PC-9 (cell line): Measurements from ENCODE around the gene MFSD11. TPM values are rescaled to one million over a fixed set of nuclear protein-coding genes. Genes with fewer than 3 reads are reported as not detected.

Source experiments
- BruUV-seq: library from RNA; stranded (reverse); fragments of 400-500 nt; replicated peaks from 2 replicates; lab custom pipeline; 2021; lab: Mats Ljungman, UMichigan
- CTCF ChIA-PET: fragments of 300-600 bp; sonication (Branson Sonifier 250); formaldehyde crosslinking; loops from one replicate; lab custom pipeline; 2022; ENCODE audit warnings: antibody characterized with exemption; lab: Charles Lee
- POLR2A ChIA-PET: fragments of 300-600 bp; sonication (Branson Sonifier 250); formaldehyde crosslinking; loops from one replicate; lab custom pipeline; 2022; ENCODE audit warnings: antibody characterized with exemption; ENCODE audit not compliant: unreplicated experiment; lab: Charles Lee
- DNase-seq, 2 experiments: peaks; one replicate each; pipeline versions ENCODE4 v3.0.0 to v3.0.0-alpha.2; 2015 to 2022; ENCODE audit warnings: mixed read lengths in 1 of 2
- H2AFZ ChIP-seq: fragments of 200-600 bp; sonication (generic); 2 replicates; pipeline ENCODE4 v1.8.1; 2017; ENCODE audit warnings: antibody characterized with exemption
- H3F3A ChIP-seq: fragments of 200-600 bp; sonication (generic); 2 replicates; pipeline ENCODE4 v1.8.1; 2017; ENCODE audit warnings: antibody characterized with exemption, mild to moderate bottlenecking, low read depth; ENCODE audit not compliant: insufficient read depth
- H3K27ac ChIP-seq: fragments of 200-600 bp; sonication (generic); 2 replicates; pipeline ENCODE4 v1.6.1; 2016; ENCODE audit warnings: mixed run types
- H3K27me3 ChIP-seq: fragments of 200-600 bp; sonication (generic); 2 replicates; pipeline ENCODE4 v1.6.1; 2016; ENCODE audit warnings: low read depth, mixed run types; ENCODE audit not compliant: insufficient read depth
- H3K36me3 ChIP-seq: fragments of 200-600 bp; sonication (generic); 2 replicates; pipeline ENCODE4 v1.6.1; 2016; ENCODE audit warnings: low read depth, mixed run types
- H3K4me1 ChIP-seq: fragments of 200-600 bp; sonication (generic); replicated peaks from 2 replicates; pipeline ENCODE4 v1.6.1; 2016; ENCODE audit warnings: mixed run types; ENCODE audit not compliant: insufficient read depth
- H3K4me2 ChIP-seq: fragments of 200-600 bp; sonication (generic); 2 replicates; pipeline ENCODE4 v1.6.1; 2017; ENCODE audit warnings: mixed run types
- H3K4me3 ChIP-seq: fragments of 200-600 bp; sonication (generic); 2 replicates; pipeline ENCODE4 v1.6.1; 2016; ENCODE audit warnings: mixed run types
- H3K79me2 ChIP-seq: fragments of 200-600 bp; sonication (generic); 2 replicates; pipeline ENCODE4 v1.6.1; 2017; ENCODE audit warnings: low read depth, mixed run types
- H3K9me2 ChIP-seq: fragments of 200-600 bp; sonication (generic); 2 replicates; pipeline ENCODE4 v1.8.1; 2017; ENCODE audit warnings: mild to moderate bottlenecking; ENCODE audit not compliant: insufficient read depth
- H3K9me3 ChIP-seq: fragments of 200-600 bp; sonication (generic); 2 replicates; pipeline ENCODE4 v1.8.1; 2016; ENCODE audit warnings: low read depth; ENCODE audit not compliant: insufficient read depth
- H4K20me1 ChIP-seq: fragments of 200-600 bp; sonication (generic); 2 replicates; pipeline ENCODE4 v1.8.1; 2017; ENCODE audit not compliant: insufficient read depth
- EZH2 ChIP-seq: fragments of 200-600 bp; sonication (generic); IDR thresholded peaks from 2 replicates; pipeline ENCODE4 v1.8.0; 2017; ENCODE audit warnings: antibody characterized with exemption, low read depth
- intact Hi-C: fragments of 100-400 bp; cut with micrococcal nuclease; formaldehyde crosslinking; loops from one replicate; pipeline ENCODE4 v1.10.0; 2022; ENCODE audit not compliant: unreplicated experiment
- total RNA-seq: library from RNA; stranded (reverse); gene quantifications from 2 replicates; pipeline ENCODE4 v1.2.3, GENCODE V29; 2021
- TF ChIP-seq, protein P1 (sequence below): fragments of 200-600 bp; sonication (generic); conservative IDR thresholded peaks from 2 replicates; pipeline ENCODE4 v1.6.1; 2017; ENCODE audit warnings: mixed run types, antibody characterized with exemption, mild to moderate bottlenecking, moderate library complexity

Gene MFSD11
- total RNA-seq, 1 experiment from 2014 or later: 47.3 TPM

DNA sequence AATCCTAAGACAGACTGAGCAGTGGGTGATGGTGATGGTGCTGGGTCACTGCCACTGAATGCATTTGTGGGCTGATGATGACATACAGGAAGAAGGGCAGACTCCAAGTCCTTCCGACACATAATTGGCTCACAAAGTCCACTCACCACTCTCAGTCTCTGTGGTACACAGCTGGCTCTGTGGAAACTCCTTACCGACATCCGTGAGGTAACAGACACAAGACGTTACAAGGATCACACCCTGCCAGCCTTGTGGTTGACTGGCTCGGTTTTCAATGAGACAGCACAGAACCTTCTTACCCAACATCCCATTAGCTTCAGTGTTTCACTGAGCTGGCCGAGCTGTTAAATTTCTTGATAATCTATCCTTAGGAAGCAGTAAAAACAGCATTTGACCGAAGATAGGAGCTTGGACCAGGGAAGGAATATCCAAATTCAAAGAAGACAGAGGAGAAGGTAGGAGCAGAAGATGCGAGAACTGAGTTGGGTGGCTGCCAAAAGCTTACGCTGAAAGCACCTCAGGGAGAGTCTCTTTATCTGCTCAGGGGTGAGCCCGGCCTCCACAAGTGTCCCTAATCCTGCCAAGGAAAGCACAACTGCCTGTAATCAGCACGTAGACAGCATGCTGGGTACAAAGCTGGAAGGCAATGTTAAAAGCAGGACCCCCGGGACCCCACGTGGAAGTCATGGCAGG is 21.6 kb upstream of the MFSD11 start:
- H3K4me3 ChIP-seq: no peak overlapping the region
- H2AFZ ChIP-seq: no peak overlapping the region
- no TSS peak for BruUV-seq
- ChIA-PET CTCF (interaction anchor here (0.6 to 1.0 kb wide), 2 partner anchors 62 to 223 kb away, joined by 3 to 9 read pairs; no protein-coding TSS in a partner anchor), POLR2A (no interaction called here)
- no peaks in the 10 kb centered on the region for H3K36me3 ChIP-seq
- 0 out of 2 replicates have a peak, but pooled peaks cover 4% of the 10 kb centered on the region for H3K4me1 ChIP-seq
- DNase-seq: no peak
- H3K4me2 ChIP-seq: no peak overlapping the region
- no peaks in the 10 kb centered on the region for H3K27me3 ChIP-seq
- TF ChIP-seq EZH2: no peak
- TF ChIP-seq, protein P1, sequence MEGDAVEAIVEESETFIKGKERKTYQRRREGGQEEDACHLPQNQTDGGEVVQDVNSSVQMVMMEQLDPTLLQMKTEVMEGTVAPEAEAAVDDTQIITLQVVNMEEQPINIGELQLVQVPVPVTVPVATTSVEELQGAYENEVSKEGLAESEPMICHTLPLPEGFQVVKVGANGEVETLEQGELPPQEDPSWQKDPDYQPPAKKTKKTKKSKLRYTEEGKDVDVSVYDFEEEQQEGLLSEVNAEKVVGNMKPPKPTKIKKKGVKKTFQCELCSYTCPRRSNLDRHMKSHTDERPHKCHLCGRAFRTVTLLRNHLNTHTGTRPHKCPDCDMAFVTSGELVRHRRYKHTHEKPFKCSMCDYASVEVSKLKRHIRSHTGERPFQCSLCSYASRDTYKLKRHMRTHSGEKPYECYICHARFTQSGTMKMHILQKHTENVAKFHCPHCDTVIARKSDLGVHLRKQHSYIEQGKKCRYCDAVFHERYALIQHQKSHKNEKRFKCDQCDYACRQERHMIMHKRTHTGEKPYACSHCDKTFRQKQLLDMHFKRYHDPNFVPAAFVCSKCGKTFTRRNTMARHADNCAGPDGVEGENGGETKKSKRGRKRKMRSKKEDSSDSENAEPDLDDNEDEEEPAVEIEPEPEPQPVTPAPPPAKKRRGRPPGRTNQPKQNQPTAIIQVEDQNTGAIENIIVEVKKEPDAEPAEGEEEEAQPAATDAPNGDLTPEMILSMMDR: no peak
- no peaks in the 10 kb centered on the region for H3K9me2 ChIP-seq
- H3K27ac ChIP-seq: no peak overlapping the region
- no peaks in the 10 kb centered on the region for H3K9me3 ChIP-seq
- H3K79me2 ChIP-seq: no peaks in the 10 kb centered on the region
- H4K20me1 ChIP-seq: no peaks in the 10 kb centered on the region
- intact Hi-C loops: loop anchor here (10.0 kb wide), 1 partner anchor 251 kb away; the partner anchor contains the start of gene AANAT
- peaks cover 7% of the 10 kb centered on the region; the same call in 1 of the 2 replicates for H3F3A ChIP-seq

DNA sequence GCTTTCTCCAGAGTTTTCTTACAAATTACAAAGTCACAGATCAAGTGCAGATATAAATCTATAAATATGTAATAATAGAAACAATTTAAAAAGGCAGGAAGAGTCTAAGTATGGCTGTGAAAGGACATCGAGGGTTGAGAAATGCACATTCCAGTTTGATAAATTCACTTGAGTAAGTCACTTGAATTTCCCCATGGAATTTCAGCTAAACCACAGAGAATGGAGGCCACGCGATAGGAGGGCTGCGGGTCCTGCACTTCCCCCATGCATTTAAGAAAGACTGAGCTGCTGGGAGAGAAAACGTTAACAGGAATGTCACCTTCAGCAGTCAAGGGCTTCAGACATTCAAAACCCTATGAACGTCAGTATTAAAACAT is 21.1 kb upstream of the MFSD11 start:
- Histone ChIP-seq H3K4me1 (no peaks in the 10 kb centered on the region), H3K4me2 (no peak overlapping the region), H3K27me3 (no peaks in the 10 kb centered on the region), H3K79me2 (no peaks in the 10 kb centered on the region), H3F3A (peaks cover 7% of the 10 kb centered on the region; the same call in 1 of the 2 replicates), H4K20me1 (no peaks in the 10 kb centered on the region), H3K36me3 (no peaks in the 10 kb centered on the region), H2AFZ (no peak overlapping the region), H3K27ac (no peak overlapping the region), H3K4me3 (no peak overlapping the region), H3K9me3 (no peaks in the 10 kb centered on the region), H3K9me2 (no peaks in the 10 kb centered on the region)
- CTCF ChIA-PET: interaction anchor here (1.0 kb wide), 1 partner anchor 224 kb away, joined by 3 read pairs; no protein-coding TSS in a partner anchor
- BruUV-seq: no TSS peak
- TF ChIP-seq, protein P1: no peak
- no peak for TF ChIP-seq EZH2
- DNase-seq: no peak
- POLR2A ChIA-PET: no interaction called here
- intact Hi-C loops: loop anchor here (10.0 kb wide), 1 partner anchor 252 kb away; the partner anchor contains the start of gene AANAT

DNA sequence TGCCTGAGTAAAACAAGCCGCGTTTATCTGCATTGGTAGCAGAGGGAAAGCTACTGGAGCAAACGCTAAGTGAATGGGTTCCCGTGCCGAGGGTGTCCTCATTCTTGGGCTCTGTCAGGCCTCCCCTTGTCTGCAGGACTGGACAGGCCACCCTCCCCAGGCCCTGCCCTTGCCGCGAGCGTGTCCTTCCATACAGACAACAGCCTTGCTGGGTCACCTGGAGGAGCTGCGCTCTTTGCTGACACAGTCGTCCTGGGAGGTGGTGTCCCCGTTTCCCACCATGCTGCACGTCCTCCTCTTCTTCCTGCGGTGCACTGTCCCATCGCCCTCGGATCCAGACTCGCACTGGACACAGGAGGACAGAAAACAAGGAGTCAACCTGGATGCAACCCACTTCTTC is 19.4 kb upstream of the MFSD11 start:
- no peak overlapping the region for H3K4me2 ChIP-seq
- no peaks in the 10 kb centered on the region for H3K27me3 ChIP-seq
- H3K27ac ChIP-seq: no peak overlapping the region
- BruUV-seq: no TSS peak
- intact Hi-C loops: loop anchor here (10.0 kb wide), 1 partner anchor 254 kb away; the partner anchor contains the start of gene AANAT
- no peak overlapping the region for H2AFZ ChIP-seq
- H3K9me2 ChIP-seq: no peaks in the 10 kb centered on the region
- ChIA-PET POLR2A (interaction anchor here (0.6 kb wide), 1 partner anchor 112 kb away, joined by 5 read pairs; no protein-coding TSS in a partner anchor), CTCF (no interaction called here)
- no peaks in the 10 kb centered on the region for H4K20me1 ChIP-seq
- no peaks in the 10 kb centered on the region for H3K9me3 ChIP-seq
- TF ChIP-seq, protein P1: no peak
- no peak for TF ChIP-seq EZH2
- DNase-seq: no peak
- H3K4me1 ChIP-seq: no peaks in the 10 kb centered on the region
- no peak overlapping the region for H3K4me3 ChIP-seq
- peaks cover 5% of the 10 kb centered on the region for H3K79me2 ChIP-seq
- H3K36me3 ChIP-seq: no peaks in the 10 kb centered on the region
- peaks cover 7% of the 10 kb centered on the region; the same call in 1 of the 2 replicates for H3F3A ChIP-seq
